Skeletal muscle satellite cell (primary cell): ENCODE results near the gene RABAC1.

Experiments used
- H3K27me3 ChIP-seq: 2 replicates; pipeline ENCODE4 v1.7.0; 2013; ENCODE audit warnings: low read length; ENCODE audit not compliant: control insufficient read depth, insufficient read depth
- H3K36me3 ChIP-seq: 2 replicates; pipeline ENCODE4 v1.7.0; 2013; ENCODE audit warnings: mild to moderate bottlenecking, control low read depth, low read length; ENCODE audit not compliant: insufficient read depth
- H3K4me1 ChIP-seq: 2 replicates; pipeline ENCODE4 v1.7.0; 2013; ENCODE audit warnings: low read length; ENCODE audit not compliant: control insufficient read depth, insufficient read depth
- H3K4me2 ChIP-seq: 2 replicates; pipeline ENCODE4 v1.7.0; 2013; ENCODE audit warnings: mild to moderate bottlenecking, low read length
- H3K4me3 ChIP-seq: 2 replicates; pipeline ENCODE4 v1.7.0; 2013; ENCODE audit warnings: low read length
- H3K9ac ChIP-seq: 2 replicates; pipeline ENCODE4 v1.7.0; 2013; ENCODE audit warnings: mild to moderate bottlenecking, low read depth, low read length, moderate library complexity
- H3K9me3 ChIP-seq: replicated peaks from 2 replicates; pipeline ENCODE4 v1.7.0; 2013; ENCODE audit warnings: mild to moderate bottlenecking, control low read depth, low read length

The RABAC1 gene

GRCh38 chr19:41984961-41985360, 25.8 kb upstream of the RABAC1 start:
- Histone ChIP-seq H3K36me3 (no peaks in the 10 kb centered on the region), H3K9me3 (no peaks in the 10 kb centered on the region), H3K4me3 (no peak overlapping the region), H3K9ac (no peak overlapping the region), H3K4me2 (no peak overlapping the region), H3K27me3 (peaks cover 24% of the 10 kb centered on the region), H3K4me1 (no peaks in the 10 kb centered on the region)

GRCh38 chr19:41981724-41982123, 22.6 kb upstream of the RABAC1 start:
- H3K36me3 ChIP-seq, result no peaks in the 10 kb centered on the region
- H3K9ac ChIP-seq, result no peak overlapping the region
- H3K27me3 ChIP-seq, result peaks cover 5% of the 10 kb centered on the region
- no peaks in the 10 kb centered on the region for H3K9me3 ChIP-seq
- H3K4me3 ChIP-seq, result no peak overlapping the region
- H3K4me2 ChIP-seq, result no peak overlapping the region
- no peaks in the 10 kb centered on the region for H3K4me1 ChIP-seq

DNA sequence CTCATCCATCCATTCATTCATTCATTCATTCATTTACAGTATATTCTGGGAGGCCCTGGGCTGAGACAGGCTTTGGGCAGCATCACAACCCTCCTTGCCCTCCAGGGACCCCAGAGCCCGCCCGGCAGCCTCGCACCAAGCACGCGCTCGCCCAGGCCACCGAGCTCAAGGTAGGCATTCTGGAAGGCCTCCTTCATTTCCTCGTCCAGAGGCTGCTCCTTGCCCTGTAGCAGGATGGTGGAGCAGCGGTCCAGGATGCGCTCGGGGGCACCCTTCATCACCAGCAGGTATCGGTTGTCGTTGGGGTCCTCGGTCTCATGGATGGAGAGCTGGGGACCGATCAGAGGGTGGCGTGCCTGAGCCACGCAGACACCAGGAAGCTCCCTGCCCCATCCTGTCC, 19.3 kb upstream of the RABAC1 start:
- Histone ChIP-seq H3K4me2 (no peak overlapping the region), H3K4me3 (no peak overlapping the region), H3K4me1 (no peaks in the 10 kb centered on the region), H3K9me3 (no peaks in the 10 kb centered on the region), H3K27me3 (peaks cover 5% of the 10 kb centered on the region), H3K36me3 (no peaks in the 10 kb centered on the region), H3K9ac (no peak overlapping the region)

DNA sequence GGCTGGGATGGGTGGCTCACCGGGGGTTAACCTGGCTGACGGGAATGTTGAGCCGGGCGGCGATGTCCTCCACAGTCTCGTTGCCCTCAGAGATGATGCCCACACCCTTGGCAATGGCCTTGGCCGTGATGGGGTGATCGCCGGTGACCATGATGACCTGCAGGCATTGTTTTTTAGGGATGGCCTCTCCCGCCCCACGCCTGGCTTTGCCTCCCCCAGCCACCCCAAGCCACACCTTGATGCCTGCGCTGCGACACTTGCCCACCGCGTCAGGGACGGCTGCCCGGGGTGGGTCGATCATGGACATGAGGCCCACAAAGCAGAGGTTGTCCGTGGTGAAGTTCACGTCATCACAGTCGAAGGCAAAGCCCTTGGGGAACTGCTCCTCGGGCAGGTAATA, 18.8 kb upstream of the RABAC1 start:
- no peaks in the 10 kb centered on the region for H3K9me3 ChIP-seq
- H3K4me3 ChIP-seq, result no peak overlapping the region
- peaks cover 5% of the 10 kb centered on the region for H3K27me3 ChIP-seq
- H3K4me2 ChIP-seq, result no peak overlapping the region
- H3K9ac ChIP-seq, result no peak overlapping the region
- H3K36me3 ChIP-seq, result no peaks in the 10 kb centered on the region
- no peaks in the 10 kb centered on the region for H3K4me1 ChIP-seq

- Histone ChIP-seq H3K27me3 (peaks cover 3% of the 10 kb centered on the region), H3K4me1 (no peaks in the 10 kb centered on the region), H3K9me3 (no peaks in the 10 kb centered on the region), H3K36me3 (no peaks in the 10 kb centered on the region), H3K9ac (no peak overlapping the region), H3K4me2 (no peak overlapping the region), H3K4me3 (no peak overlapping the region)
Observed at GRCh38 chr19:41974652-41975051, 15.5 kb upstream of the RABAC1 start.

GRCh38 chr19:41971363-41971762, 12.2 kb upstream of the RABAC1 start:
- Histone ChIP-seq H3K4me1 (no peaks in the 10 kb centered on the region), H3K4me3 (no peak overlapping the region), H3K36me3 (no peaks in the 10 kb centered on the region), H3K9me3 (no peaks in the 10 kb centered on the region), H3K27me3 (peaks cover 17% of the 10 kb centered on the region), H3K9ac (no peak overlapping the region), H3K4me2 (no peak overlapping the region)

- no peak overlapping the region for H3K4me3 ChIP-seq
- H3K9me3 ChIP-seq, result no peaks in the 10 kb centered on the region
- peaks cover 26% of the 10 kb centered on the region for H3K27me3 ChIP-seq
- H3K9ac ChIP-seq, result no peak overlapping the region
- H3K4me1 ChIP-seq, result no peaks in the 10 kb centered on the region
- no peak overlapping the region for H3K4me2 ChIP-seq
- no peaks in the 10 kb centered on the region for H3K36me3 ChIP-seq
Observed at GRCh38 chr19:41969772-41970458, 10.8 kb upstream of the RABAC1 start.

DNA sequence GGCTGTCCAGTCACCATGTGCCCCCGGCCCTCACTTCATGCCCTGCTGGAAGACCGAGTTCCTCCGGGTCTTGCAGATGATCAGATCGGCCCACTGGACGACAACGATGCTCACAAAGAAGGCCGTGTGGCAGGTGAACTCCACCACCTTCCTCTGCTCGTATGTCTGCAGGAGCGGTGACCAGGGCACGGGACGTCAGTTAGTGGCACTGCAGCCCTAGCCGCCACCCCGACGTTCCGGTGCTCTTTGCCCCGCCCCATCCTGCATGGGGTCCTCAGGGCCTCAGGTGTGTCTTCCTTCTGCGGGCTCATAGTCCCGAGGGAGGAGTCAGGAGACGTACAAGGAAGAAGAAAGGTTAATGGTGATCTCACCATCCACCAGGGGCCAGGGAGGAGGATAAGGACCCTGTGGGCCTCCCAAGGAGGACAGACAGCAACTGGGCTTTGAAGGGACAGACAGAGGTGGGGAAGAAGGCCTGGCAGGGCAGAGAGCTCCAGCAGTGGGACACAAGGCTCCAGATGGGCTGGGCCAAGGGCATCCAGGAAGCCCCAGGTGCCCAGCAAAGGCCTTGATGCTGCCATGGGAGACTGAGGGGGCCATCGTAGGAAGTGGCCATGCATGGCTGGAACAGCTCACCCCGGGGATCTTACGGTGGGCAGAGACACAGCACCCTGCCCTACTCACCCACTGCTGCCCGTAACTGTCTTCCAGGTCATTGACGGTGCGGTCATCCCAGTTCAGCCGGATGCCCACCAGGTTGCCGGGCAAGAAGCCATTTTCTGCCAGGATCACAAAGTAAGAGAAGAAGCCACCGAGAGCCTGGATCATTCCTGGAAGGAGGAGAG, 9.9 kb upstream of the RABAC1 start:
- no peaks in the 10 kb centered on the region for H3K9me3 ChIP-seq
- no peaks in the 10 kb centered on the region for H3K4me1 ChIP-seq
- no peak overlapping the region for H3K9ac ChIP-seq
- H3K36me3 ChIP-seq, result no peaks in the 10 kb centered on the region
- H3K4me3 ChIP-seq, result no peak overlapping the region
- peaks cover 26% of the 10 kb centered on the region for H3K27me3 ChIP-seq
- H3K4me2 ChIP-seq, result no peak overlapping the region

- Histone ChIP-seq H3K36me3 (no peaks in the 10 kb centered on the region), H3K4me1 (no peaks in the 10 kb centered on the region), H3K9me3 (no peaks in the 10 kb centered on the region), H3K4me2 (no peak overlapping the region), H3K4me3 (no peak overlapping the region), H3K27me3 (peaks cover 26% of the 10 kb centered on the region), H3K9ac (no peak overlapping the region)
Observed at GRCh38 chr19:41967054-41967783, 8.1 kb upstream of the RABAC1 start.

DNA sequence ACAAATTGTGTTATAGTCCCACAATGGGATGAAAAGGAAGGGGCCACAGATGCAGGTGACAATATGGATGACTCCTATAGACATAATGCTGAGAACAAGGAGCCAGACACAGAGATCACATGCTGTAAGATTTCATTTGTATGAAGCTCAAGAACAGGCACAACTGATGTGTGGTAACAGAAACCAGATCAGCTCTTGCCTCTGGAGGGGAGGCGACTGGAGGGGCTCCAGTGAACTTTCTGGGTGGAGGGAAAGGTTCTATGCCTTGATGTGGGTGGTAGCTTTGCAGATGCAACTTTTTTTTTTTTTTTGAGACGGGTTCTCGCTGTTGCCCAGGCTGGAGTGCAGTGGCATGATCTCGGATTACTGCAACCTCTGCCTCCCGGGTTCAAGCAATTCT, 6.0 kb upstream of the RABAC1 start:
- no peaks in the 10 kb centered on the region for H3K4me1 ChIP-seq
- H3K36me3 ChIP-seq, result no peaks in the 10 kb centered on the region
- H3K27me3 ChIP-seq, result peaks cover 25% of the 10 kb centered on the region
- H3K4me3 ChIP-seq, result no peak overlapping the region
- no peaks in the 10 kb centered on the region for H3K9me3 ChIP-seq
- H3K4me2 ChIP-seq, result no peak overlapping the region
- no peak overlapping the region for H3K9ac ChIP-seq

GRCh38 chr19:41960973-41961372, 1.9 kb upstream of the RABAC1 start:
- H3K9ac ChIP-seq, result no peak overlapping the region
- peaks cover 5% of the 10 kb centered on the region for H3K27me3 ChIP-seq
- H3K4me2 ChIP-seq, result no peak overlapping the region
- no peaks in the 10 kb centered on the region for H3K9me3 ChIP-seq
- no peak overlapping the region for H3K4me3 ChIP-seq
- peaks cover 10% of the 10 kb centered on the region for H3K4me1 ChIP-seq
- H3K36me3 ChIP-seq, result peaks cover 12% of the 10 kb centered on the region
